GM19025 (cell line): Measurements from ENCODE around the gene OLR1.
"Not testable (repeated sequence)": the region's sequence is repeated elsewhere in the genome, so short reads cannot be mapped to it uniquely, and the experiment has no call there.

Experiments used
- ATAC-seq: cut with Tn5 transposase; IDR thresholded peaks from one replicate; pipeline ENCODE4 v1.9.1; 2021; ENCODE audit warnings: mild to moderate bottlenecking, low read depth, moderate library complexity; ENCODE audit not compliant: unreplicated experiment

Gene OLR1

DNA sequence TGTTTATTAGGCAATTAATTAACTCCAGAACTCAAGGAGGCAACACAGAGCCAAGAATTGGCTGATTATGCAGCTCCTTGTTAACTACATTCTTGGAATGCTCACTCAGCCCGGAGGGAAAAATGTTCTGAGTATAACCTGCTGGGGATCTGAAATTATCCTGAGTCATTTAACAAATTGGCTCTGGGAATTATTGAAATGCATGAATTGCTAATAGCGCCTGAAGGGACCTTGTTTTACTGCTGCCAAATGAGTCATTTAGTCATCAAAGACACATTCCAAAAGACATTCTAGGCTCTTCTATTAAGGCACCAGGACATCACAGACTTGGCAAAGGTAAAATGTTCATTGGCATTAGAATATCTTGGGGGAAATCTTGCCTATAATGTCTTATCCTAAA is 19.9 kb upstream of the OLR1 start:
- ATAC-seq: no peak

GRCh38 chr12:10190558-10191388 is 18.8 kb upstream of the OLR1 start:
- ATAC-seq: no peak

DNA sequence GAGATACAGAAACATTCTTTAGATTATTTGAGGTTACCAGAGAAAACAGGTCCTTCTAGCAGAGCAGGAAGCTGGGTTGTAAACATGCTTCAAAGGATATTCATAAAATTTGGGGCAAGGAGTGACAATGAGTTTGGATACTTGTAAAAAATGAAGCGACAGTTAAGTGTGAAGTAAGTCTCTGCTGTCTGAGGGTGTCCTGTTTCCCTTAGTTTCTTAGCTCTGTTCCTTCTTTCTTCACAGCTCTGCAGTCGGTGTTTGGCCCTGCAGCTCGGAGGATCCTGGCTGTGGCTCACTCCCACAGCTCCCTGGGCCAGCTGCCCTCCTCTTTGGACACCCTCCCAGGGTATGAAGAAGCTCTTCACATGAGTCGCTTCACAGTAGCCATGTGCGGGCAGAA is 17.7 kb upstream of the OLR1 start:
- no peak for ATAC-seq

- ATAC-seq: not testable (repeated sequence)
These were observed 15.0 kb upstream of the OLR1 start for GRCh38 chr12:10186958-10187357.

GRCh38 chr12:10186299-10186698 is 14.4 kb upstream of the OLR1 start:
- no peak for ATAC-seq

DNA sequence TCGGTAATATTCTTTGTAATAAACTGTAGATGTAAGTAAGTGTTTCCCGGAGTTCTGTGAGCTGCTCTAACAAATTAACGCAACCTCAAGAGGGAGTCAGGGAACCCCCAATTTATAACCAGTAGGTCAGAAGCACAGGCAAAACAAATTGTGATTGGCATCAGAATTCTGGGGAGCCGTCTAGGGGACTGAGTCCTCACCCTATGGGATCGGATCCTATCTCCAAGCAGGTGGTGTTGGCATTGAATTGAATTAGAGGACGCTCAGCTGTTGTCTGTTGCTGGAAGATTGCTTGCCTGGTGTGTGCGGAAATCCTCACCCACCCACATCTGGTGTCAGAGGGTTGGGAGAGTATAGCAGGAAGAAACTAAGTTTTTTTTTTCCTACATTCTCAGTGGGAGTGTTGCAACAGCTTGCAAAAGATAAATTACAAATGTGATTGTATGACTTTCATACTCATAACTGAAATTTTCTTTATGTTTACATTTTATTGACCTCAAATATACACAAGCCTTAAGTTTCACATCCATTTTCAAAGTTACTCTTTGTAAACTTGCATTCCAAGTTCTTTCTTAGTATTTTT is 12.4 kb upstream of the OLR1 start:
- ATAC-seq: no peak

GRCh38 chr12:10182354-10183049 is 10.6 kb upstream of the OLR1 start:
- ATAC-seq: no peak

GRCh38 chr12:10179776-10180181 is 7.8 kb upstream of the OLR1 start:
- no peak for ATAC-seq

DNA sequence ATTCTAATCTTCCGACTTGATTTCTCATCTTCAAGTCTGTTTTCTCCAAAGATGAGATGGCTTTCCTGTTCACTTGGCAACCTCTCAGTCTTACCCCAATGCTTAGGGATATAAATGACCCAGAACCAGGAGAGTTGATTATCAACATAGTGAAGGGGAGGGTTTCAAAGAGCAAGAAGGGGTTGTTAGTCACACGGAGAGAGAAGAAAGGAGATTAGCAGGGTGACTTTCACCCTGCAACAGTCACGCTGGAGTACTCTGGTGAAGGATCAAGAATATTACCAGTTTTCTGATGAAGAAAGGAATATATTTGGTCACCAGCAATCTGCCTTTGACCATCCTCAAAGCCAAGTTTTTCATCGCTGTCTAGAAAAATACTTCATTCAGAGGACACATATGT is 6.9 kb upstream of the OLR1 start, which contains the start of gene TMEM52B:
TSS of gene TMEM52B (plus strand) at position 212 of the 400 bp plus-strand sequence. CDS start 543 bp downstream, outside the sequence.
- ATAC-seq: no peak

DNA sequence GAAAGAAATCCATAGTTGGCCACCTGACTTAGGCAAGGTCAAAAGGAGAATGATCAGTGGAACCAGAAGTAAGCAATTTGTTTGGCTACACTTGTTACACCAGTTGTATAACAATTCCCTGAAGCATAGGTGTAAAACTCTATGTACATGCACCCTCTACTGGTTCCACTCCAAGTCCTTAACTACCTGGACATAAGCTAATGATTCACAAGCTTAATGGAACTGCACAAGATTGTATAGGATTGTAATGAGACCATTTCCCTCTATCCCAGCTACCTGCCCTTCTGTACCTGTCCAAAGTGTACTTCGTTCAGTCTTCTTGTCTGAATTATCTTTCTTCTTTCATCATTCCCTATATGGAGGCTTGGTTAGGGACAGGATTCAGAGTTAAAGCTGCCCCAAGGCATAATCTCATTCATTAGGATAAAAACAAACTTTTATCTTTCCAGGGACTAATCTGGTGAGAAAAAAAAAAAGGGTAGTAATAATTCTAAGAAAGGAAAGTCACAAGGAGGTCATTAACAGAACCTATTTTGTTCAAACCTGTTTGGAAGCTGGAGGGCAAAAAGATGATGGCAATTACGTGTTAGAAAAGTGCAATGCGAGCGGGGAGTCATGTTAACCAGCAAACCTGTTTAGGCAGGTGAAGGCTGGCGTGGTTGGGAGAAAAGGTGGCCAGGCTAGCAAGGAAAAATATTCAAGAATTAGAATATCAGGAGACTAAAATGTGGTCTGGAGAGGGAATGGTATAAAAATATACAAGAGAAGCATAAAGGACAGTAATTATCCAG is 4.1 kb upstream of the OLR1 start:
- ATAC-seq: no peak

DNA sequence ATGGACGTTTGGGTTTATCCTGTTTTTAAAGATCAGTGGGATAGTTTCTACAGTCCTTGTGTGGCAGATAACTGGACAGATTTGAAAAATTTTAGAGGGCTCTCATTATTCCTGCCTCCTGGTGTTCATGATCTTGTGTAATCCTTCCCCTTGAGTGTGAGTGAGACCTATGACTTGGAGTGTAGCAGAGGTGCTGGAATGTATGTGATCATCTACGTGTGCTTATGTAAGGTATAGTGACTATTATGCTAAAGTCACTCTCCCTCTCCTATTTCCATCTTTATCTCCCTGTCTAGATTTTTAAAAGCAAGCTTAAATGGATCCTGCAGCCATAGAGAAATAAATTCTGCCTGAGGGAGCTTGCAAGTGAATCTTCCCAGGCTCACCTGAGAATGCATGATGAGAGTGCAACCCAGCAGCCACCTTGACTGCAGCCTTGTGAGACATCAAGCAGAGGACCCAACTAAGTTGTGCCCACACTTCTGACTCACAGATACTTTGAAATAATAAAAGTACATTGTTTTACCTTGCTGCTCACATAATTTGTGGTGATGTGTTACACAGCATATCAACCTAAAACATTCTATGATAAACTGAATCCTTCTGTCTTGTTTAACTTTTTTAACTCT is 3.2 kb upstream of the OLR1 start:
- ATAC-seq: no peak

- no peak for ATAC-seq
These were observed 1.7 kb downstream of the OLR1 start for GRCh38 chr12:10170216-10170615.

- no peak for ATAC-seq
These were observed 2.8 kb downstream of the OLR1 start for GRCh38 chr12:10169104-10169503.

DNA sequence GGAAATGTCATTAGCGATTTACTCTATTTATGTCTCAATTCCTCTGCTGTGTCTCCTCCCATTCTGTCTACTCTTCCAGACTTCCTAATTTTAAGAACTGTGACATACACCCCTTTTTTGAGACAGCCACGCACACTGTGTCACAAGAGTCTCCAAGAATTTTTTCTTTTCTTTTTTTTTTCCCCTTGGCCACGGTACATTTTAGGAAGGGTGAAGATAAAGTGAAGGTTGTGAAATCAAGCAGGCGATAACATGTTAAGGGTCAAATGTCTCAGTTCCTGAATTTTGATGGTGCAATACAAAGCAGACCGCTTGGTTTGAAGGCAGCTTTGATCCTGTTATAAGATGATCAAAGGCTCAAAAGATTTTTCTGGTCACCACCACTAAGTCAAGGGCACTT is 4.3 kb downstream of the OLR1 start:
- no peak for ATAC-seq

- no peak for ATAC-seq
These were observed 6.5 kb downstream of the OLR1 start for GRCh38 chr12:10165421-10165820.

DNA sequence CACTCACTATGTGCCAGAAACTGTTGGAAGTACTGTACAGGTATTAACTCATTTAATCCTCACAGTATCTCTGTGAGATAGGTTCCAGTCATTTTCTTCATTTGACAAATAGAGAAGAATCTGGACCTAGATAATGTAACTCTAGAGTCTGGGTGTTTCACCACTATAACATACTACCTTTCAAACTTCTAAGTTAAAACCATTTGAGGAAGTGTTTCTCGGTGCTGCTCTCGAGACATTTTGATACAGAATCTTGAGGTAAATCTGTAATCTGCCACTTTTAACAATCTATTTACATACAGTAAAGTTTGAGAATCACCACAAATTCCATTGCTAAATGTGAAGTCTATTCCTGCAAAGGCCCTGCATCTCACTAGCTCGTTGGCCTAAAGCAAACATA is 8.8 kb downstream of the OLR1 start:
- no peak for ATAC-seq

DNA sequence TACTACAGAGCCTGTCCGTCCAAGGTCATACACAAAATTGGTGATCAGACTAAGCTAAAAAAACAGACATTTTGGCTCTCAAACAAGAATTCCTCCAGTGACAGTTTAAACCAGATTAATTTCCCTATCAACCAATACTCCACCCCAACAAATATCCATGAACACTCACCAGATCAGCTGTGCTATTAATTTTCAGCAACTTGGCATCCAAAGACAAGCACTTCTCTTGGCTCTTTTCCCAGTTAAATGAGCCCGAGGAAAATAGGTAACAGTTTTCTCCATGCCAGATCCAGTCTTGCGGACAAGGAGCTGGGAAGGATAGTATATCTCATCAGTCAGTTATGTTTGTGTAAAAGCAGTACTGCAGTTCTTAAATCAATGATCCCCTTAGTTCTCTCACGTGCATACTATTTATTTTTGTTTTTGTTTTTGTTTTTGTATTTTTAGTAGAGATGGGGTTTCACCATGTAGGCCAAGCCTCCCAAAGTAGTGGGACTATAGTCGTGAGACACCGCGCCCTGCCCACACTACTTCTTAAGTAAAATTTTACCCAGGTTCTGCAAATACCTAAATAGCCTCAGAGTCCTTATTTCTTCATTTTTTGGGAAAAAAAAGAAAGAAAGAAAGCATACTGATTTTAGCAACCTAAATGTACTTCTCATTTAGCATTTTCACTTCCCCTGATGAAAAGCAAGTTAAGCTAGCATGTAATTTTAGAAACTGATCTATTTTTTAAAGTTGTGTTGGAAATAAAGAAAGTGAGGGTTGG is 11.1 kb downstream of the OLR1 start:
- no peak for ATAC-seq

GRCh38 chr12:10159280-10159679 is 12.7 kb downstream of the OLR1 start:
- ATAC-seq: no peak

DNA sequence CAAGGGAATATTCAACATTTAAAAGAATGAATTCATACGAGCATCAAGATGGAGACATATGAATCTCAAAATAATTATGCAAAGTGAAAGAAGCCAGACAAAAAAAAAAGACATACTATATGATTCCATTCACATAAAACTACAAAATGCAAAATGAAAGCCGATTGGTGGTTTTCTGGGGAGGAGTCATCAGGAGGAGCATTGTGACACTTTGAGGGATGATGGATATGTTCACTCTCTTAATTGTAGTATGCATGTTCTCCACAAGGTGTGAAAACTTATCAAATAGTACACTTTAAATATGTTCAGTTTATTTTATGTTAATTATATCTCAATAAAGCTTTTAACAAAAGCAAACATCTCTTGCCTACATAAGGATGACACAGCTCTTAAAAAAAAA is 13.5 kb downstream of the OLR1 start:
- no peak for ATAC-seq

DNA sequence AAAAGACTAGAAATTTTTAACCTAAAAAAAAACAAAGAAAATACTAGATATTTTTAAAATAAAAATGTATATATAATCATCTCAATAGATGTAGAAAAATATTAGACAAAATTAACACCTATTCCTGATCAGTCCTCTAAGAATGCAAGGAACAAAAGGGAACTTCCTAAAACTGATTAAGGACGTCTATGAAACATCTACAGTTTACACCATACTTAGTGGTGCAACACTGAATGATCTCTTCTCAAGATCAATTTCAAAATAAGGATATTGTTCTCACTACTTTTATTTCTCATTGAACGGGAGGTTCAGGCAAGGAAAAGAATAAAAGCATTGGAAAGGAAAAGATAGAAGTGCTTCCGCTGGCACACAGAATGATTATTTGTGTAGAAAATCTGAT is 16.0 kb downstream of the OLR1 start:
- no peak for ATAC-seq
